ENCODE measurements around the gene NTN4. TPM values are rescaled to one million over a fixed set of nuclear protein-coding genes. Genes with fewer than 3 reads are reported as not detected.
"Not testable (repeated sequence)": the region's sequence is repeated elsewhere in the genome, so short reads cannot be mapped to it uniquely, and the experiment has no call there.

The NTN4 gene
- total RNA-seq, 1 experiment from 2014 or later = 0.17 TPM

DNA sequence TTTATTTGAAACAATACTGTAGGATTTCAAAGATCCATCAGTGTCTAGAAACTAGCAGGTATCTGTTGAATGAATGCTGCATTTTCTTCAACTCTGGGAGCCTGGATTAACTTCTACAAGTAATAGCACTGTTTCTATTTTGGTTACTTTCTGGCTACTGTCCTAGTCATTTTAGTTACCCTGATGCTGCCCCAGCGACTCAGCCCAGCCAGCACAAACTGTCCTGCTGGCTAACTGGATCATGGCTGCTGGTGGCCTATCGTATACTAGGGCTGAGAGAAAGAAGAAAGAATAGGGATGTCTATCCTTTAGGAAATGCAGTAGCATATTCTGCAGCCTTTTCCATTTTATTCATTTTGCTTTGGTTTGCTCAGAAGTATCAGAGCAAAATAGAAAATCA lies 53.9 kb downstream of the NTN4 start:
- no peak overlapping the region for H2BK12ac ChIP-seq (ENCODE audit: insufficient read length, low read depth, low read length)
- H3K14ac ChIP-seq (ENCODE audit: insufficient read depth, low read length) = no peak overlapping the region
- H3K18ac ChIP-seq (ENCODE audit: insufficient read length, low read depth, low read length) = no peak overlapping the region
- no peak overlapping the region for H2AFZ ChIP-seq (ENCODE audit: low read length)
- no peak overlapping the region for H4K8ac ChIP-seq (replicated peaks; ENCODE audit: insufficient read length, low read depth, low read length)
- no peak overlapping the region for H3K23ac ChIP-seq (ENCODE audit: insufficient read length, low read depth, low read length)
- Mint-ChIP-seq H3K27me3 (ENCODE audit: low read depth) (no peaks in the 10 kb centered on the region), H3K36me3 (ENCODE audit: insufficient read depth in 1 of 3, low read depth in 3 of 3) (no peaks in the 10 kb centered on the region; a peak in 2 of 7 replicates), H3K4me1 (peaks cover 2 to 3% of the 10 kb centered on the region in 2 experiments; a peak in 3 of 4 replicates), H3K4me3 (no peak overlapping the region), H3K9me3 (no peaks in the 10 kb centered on the region), H3K27ac (no peak overlapping the region)
- H3T11ph ChIP-seq (ENCODE audit: low read length) = no peak overlapping the region
- H2AK5ac ChIP-seq (ENCODE audit: insufficient read length, low read length) = no peak overlapping the region
- H3K79me1 ChIP-seq (ENCODE audit: insufficient read depth, low read depth, low read length, poor library complexity, severe bottlenecking) = no peaks in the 10 kb centered on the region
- DNase-seq = no peak
- no peak overlapping the region for H3K9ac ChIP-seq (ENCODE audit: extremely low read depth, insufficient read length, low read length)
- no peaks in the 10 kb centered on the region for H4K20me1 ChIP-seq (ENCODE audit: control insufficient read depth, insufficient read depth, insufficient read length)
- WGBS (ENCODE audit: extremely low coverage, insufficient read length, low lambda C conversion rate) = no CpG with 5 or more reads among the region's 2 CpGs
- no peak overlapping the region for H3K4me2 ChIP-seq (ENCODE audit: insufficient read depth, insufficient read length, low read length)
- no peaks in the 10 kb centered on the region for H3K9me3 ChIP-seq (ENCODE audit: control insufficient read depth, low read depth, low read length)
- no peak overlapping the region for H3K27ac ChIP-seq (ENCODE audit: insufficient read length, low read depth, low read length)
- TF ChIP-seq, protein P1, sequence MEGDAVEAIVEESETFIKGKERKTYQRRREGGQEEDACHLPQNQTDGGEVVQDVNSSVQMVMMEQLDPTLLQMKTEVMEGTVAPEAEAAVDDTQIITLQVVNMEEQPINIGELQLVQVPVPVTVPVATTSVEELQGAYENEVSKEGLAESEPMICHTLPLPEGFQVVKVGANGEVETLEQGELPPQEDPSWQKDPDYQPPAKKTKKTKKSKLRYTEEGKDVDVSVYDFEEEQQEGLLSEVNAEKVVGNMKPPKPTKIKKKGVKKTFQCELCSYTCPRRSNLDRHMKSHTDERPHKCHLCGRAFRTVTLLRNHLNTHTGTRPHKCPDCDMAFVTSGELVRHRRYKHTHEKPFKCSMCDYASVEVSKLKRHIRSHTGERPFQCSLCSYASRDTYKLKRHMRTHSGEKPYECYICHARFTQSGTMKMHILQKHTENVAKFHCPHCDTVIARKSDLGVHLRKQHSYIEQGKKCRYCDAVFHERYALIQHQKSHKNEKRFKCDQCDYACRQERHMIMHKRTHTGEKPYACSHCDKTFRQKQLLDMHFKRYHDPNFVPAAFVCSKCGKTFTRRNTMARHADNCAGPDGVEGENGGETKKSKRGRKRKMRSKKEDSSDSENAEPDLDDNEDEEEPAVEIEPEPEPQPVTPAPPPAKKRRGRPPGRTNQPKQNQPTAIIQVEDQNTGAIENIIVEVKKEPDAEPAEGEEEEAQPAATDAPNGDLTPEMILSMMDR (conservative IDR thresholded peaks at IDR 0.05) = no peak
- H2BK120ac ChIP-seq (ENCODE audit: low read depth, low read length, poor library complexity, severe bottlenecking) = no peak overlapping the region
- H2BK15ac ChIP-seq (ENCODE audit: low read depth, low read length) = no peak overlapping the region
- H4K5ac ChIP-seq (ENCODE audit: insufficient read length, low read depth, low read length) = no peak overlapping the region
- no peaks in the 10 kb centered on the region for H3K27me3 ChIP-seq (ENCODE audit: insufficient read depth, low read length)
- H2BK5ac ChIP-seq (ENCODE audit: insufficient read length, low read length) = no peak overlapping the region
- H3K79me2 ChIP-seq (ENCODE audit: insufficient read depth, low read length) = no peaks in the 10 kb centered on the region
- H3K4ac ChIP-seq (ENCODE audit: low read depth, low read length) = no peak overlapping the region
- H3K23me2 ChIP-seq (ENCODE audit: insufficient read length, low read depth, low read length, poor library complexity, severe bottlenecking) = no peaks in the 10 kb centered on the region
- no peak overlapping the region for H2BK20ac ChIP-seq (ENCODE audit: low read depth, low read length, poor library complexity, severe bottlenecking)
- H3K56ac ChIP-seq (ENCODE audit: insufficient read length, low read depth, low read length) = no peak overlapping the region
- no peak overlapping the region for H4K91ac ChIP-seq (ENCODE audit: insufficient read length, low read depth, low read length)
- H3K4me1 ChIP-seq (ENCODE audit: insufficient read depth, low read length) = no peaks in the 10 kb centered on the region

DNA sequence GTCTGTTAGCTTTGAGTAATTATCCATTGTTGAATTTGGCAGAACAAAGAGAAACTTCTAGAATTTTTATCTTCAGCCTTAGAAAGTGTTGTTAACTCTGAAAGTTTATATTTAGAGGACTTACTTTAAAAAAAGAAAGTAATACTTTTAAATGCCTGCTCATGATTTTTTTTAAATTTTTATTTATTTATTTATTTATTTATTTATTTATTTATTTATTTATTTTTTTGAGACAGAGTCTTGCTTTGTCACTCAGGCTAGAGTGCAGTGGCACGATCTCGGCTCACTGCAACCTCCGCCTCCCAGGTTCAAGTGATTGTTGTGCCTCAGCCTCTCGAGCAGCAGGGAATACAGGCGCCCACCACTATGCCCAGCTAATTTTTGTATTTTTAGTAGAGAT lies 54.8 kb downstream of the NTN4 start:
- not testable (repeated sequence) for H3K27ac Mint-ChIP-seq

More for the DNA sequence above, 54.8 kb downstream of the NTN4 start:
- H4K5ac ChIP-seq (ENCODE audit: insufficient read length, low read depth, low read length); H2BK5ac ChIP-seq (ENCODE audit: insufficient read length, low read length); H3K79me2 ChIP-seq (ENCODE audit: insufficient read depth, low read length); H3K23ac ChIP-seq (ENCODE audit: insufficient read length, low read depth, low read length); H3K36me3 Mint-ChIP-seq (ENCODE audit: insufficient read depth in 1 of 3, low read depth in 3 of 3); H2BK12ac ChIP-seq (ENCODE audit: insufficient read length, low read depth, low read length); H3K9ac ChIP-seq (ENCODE audit: extremely low read depth, insufficient read length, low read length); H4K91ac ChIP-seq (ENCODE audit: insufficient read length, low read depth, low read length); H2AK5ac ChIP-seq (ENCODE audit: insufficient read length, low read length); H3K23me2 ChIP-seq (ENCODE audit: insufficient read length, low read depth, low read length, poor library complexity, severe bottlenecking); H3K27me3 Mint-ChIP-seq (ENCODE audit: low read depth); H3K4me2 ChIP-seq (ENCODE audit: insufficient read depth, insufficient read length, low read length); H4K20me1 ChIP-seq (ENCODE audit: control insufficient read depth, insufficient read depth, insufficient read length); H3K14ac ChIP-seq (ENCODE audit: insufficient read depth, low read length); H2BK15ac ChIP-seq (ENCODE audit: low read depth, low read length); H3K79me1 ChIP-seq (ENCODE audit: insufficient read depth, low read depth, low read length, poor library complexity, severe bottlenecking); H3K4me3 Mint-ChIP-seq; H2AFZ ChIP-seq (ENCODE audit: low read length); H3K18ac ChIP-seq (ENCODE audit: insufficient read length, low read depth, low read length); H3K27me3 ChIP-seq (ENCODE audit: insufficient read depth, low read length); H3K9me3 ChIP-seq (ENCODE audit: control insufficient read depth, low read depth, low read length); H3K4me1 Mint-ChIP-seq; H3K9me3 Mint-ChIP-seq; H4K8ac ChIP-seq (replicated peaks; ENCODE audit: insufficient read length, low read depth, low read length); DNase-seq; H3K4ac ChIP-seq (ENCODE audit: low read depth, low read length); H3T11ph ChIP-seq (ENCODE audit: low read length); H3K27ac ChIP-seq (ENCODE audit: insufficient read length, low read depth, low read length); H2BK120ac ChIP-seq (ENCODE audit: low read depth, low read length, poor library complexity, severe bottlenecking); H3K56ac ChIP-seq (ENCODE audit: insufficient read length, low read depth, low read length); H2BK20ac ChIP-seq (ENCODE audit: low read depth, low read length, poor library complexity, severe bottlenecking); H3K4me1 ChIP-seq (ENCODE audit: insufficient read depth, low read length): not testable (repeated sequence)
- WGBS (ENCODE audit: extremely low coverage, insufficient read length, low lambda C conversion rate) = no CpG with 5 or more reads among the region's 5 CpGs
